HFF-Myc (cell line): Measurements from ENCODE around the gene KDELR1.

Experiments used
- DNase-seq: peaks from one replicate; pipeline ENCODE4 v3.0.0-alpha.2; 2011; ENCODE audit warnings: low read depth; ENCODE audit errors: extremely low read depth
- H3K4me3 ChIP-seq: replicated peaks from 2 replicates; pipeline ENCODE4 v1.5.1; 2011; ENCODE audit warnings: low read depth, mild to moderate bottlenecking, control low read depth, low read length
- CTCF ChIP-seq: IDR thresholded peaks from 2 replicates; pipeline ENCODE4 v1.5.1; 2012; ENCODE audit warnings: mild to moderate bottlenecking, low read depth, low read length, control low read depth; ENCODE audit errors: missing control alignments

KDELR1 gene

GRCh38 chr19:48405850-48406249, 14.5 kb upstream of the KDELR1 start:
- no peak overlapping the region for H3K4me3 ChIP-seq
- no peak for DNase-seq
- TF ChIP-seq CTCF: no peak

GRCh38 chr19:48405010-48405659, 13.8 kb upstream of the KDELR1 start:
- TF ChIP-seq CTCF: no peak
- no peak for DNase-seq

DNA sequence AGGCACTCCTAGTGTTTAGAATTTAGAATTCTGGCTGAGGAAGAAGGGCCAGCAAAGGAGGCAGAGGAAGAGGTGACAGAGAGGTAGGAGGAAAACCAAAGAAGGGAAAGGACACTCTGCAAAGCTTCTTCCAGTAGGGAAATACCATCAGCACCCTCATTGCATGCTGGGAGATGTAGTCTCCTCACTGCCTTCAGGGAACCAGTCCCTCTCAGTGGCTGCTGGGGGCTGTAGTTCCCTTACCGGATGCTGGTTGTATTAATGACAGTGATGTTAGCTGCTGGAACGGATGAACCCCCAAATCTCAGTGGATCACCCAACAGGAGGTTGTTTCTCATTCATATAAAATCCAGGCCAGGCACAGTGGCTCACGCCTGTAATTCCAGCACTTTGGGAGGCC, 12.3 kb upstream of the KDELR1 start:
- no peak for DNase-seq
- TF ChIP-seq CTCF: no peak
- H3K4me3 ChIP-seq: no peak overlapping the region

More at GRCh38 chr19:48405010-48405659, 13.8 kb upstream of the KDELR1 start:
- no peak overlapping the region for H3K4me3 ChIP-seq

- no peak overlapping the region for H3K4me3 ChIP-seq
- no peak for TF ChIP-seq CTCF
- DNase-seq: no peak
Observed at GRCh38 chr19:48401287-48401686, 9.9 kb upstream of the KDELR1 start.

- no peak overlapping the region for H3K4me3 ChIP-seq
- DNase-seq: no peak
- TF ChIP-seq CTCF: no peak
Observed at GRCh38 chr19:48400018-48400742, 8.8 kb upstream of the KDELR1 start.

DNA sequence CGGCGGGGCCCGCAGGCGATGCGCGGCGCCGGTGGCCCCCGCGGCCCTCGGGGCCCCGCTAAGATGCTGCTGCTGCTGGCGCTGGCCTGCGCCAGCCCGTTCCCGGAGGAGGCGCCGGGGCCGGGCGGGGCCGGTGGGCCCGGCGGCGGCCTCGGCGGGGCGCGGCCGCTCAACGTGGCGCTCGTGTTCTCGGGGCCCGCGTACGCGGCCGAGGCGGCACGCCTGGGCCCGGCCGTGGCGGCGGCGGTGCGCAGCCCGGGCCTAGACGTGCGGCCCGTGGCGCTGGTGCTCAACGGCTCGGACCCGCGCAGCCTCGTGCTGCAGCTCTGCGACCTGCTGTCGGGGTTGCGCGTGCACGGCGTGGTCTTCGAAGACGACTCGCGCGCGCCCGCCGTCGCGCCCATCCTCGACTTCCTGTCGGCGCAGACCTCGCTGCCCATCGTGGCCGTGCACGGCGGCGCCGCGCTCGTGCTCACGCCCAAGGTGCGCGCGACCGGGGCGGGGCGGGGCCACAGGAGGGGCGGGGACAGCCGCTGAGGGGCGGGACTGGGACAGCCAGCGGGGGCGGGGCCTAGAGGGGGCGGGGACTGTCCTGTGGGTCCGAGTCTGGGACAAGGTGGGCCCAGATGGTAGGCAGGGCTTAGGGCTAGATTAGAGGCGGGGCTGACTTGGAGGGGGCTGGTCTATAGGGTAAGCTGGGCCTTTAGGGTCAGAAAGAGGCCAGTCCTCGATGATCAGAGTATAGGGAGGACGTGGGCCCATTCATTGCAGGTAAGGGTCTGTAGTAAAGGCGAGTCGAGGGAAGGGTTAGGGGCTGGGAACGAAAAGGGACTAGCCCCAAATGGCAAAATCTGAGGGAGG, 7.3 kb upstream of the KDELR1 start:
- H3K4me3 ChIP-seq: peak overlapping the region; percentile 50
- no peak for TF ChIP-seq CTCF
- no peak for DNase-seq
